SK-N-SH treated with all-trans-retinoic acid at 6 μM for 48 hours (cell line): ENCODE results near the gene COL15A1.

ENCODE experiments used
- GLIS3 ChIP-seq: fragments of 250-450 bp; sonication (Bioruptor Pico); IDR thresholded peaks from 2 replicates; pipeline ENCODE4 v1.5.0; 2020; ENCODE audit warnings: mild to moderate bottlenecking, moderate library complexity
- TF ChIP-seq, protein P1 (sequence below): fragments of 250-450 bp; sonication (Bioruptor Pico); IDR thresholded peaks from 2 replicates; pipeline ENCODE4 v1.8.0; 2020; ENCODE audit warnings: mild to moderate bottlenecking, moderate library complexity, borderline replicate concordance

DNA sequence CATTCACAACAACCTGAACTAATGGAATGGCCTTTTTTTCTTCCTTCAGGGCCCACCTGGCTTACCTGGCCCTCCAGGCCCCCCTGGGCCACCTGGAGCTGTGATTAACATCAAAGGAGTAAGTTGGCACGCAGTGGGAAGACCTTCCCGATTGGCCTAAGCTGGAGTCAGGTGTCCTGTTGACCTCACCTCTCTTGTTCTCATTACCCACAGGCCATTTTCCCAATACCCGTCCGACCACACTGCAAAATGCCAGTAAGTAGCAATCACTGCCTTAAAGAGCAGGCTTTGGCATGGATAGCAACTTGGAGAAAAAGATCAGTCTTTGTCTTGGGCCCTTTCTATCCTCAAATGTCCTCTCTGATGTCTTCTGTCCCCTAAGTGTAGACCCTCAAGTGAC, 105.9 kb downstream of the COL15A1 start:
- TF ChIP-seq, protein P1, sequence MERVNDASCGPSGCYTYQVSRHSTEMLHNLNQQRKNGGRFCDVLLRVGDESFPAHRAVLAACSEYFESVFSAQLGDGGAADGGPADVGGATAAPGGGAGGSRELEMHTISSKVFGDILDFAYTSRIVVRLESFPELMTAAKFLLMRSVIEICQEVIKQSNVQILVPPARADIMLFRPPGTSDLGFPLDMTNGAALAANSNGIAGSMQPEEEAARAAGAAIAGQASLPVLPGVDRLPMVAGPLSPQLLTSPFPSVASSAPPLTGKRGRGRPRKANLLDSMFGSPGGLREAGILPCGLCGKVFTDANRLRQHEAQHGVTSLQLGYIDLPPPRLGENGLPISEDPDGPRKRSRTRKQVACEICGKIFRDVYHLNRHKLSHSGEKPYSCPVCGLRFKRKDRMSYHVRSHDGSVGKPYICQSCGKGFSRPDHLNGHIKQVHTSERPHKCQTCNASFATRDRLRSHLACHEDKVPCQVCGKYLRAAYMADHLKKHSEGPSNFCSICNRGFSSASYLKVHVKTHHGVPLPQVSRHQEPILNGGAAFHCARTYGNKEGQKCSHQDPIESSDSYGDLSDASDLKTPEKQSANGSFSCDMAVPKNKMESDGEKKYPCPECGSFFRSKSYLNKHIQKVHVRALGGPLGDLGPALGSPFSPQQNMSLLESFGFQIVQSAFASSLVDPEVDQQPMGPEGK, result no peak
- no peak for TF ChIP-seq GLIS3 (CRISPR knock-in tag)
